Testis (tissue), 2 donors: ENCODE measurements around the gene GMEB2.

Experiments used
- POLR2A ChIP-seq: fragments of 450-650 bp; IDR thresholded peaks from one replicate; pipeline ENCODE4 v1.6.1; 2017; ENCODE audit warnings: antibody characterized with exemption, mild to moderate bottlenecking, moderate library complexity
- TF ChIP-seq, protein P1 (sequence below), 3 experiments: fragments of 450-650 bp in 2 of 3; fragments of 200-600 bp in 1 of 3; sonication (generic) in 1 of 3; IDR thresholded peaks; one replicate each; pipeline ENCODE4 v1.5.1; 2016 to 2019; ENCODE audit warnings: antibody characterized with exemption in 3 of 3, mild to moderate bottlenecking in 2 of 3, moderate library complexity in 1 of 3

DNA sequence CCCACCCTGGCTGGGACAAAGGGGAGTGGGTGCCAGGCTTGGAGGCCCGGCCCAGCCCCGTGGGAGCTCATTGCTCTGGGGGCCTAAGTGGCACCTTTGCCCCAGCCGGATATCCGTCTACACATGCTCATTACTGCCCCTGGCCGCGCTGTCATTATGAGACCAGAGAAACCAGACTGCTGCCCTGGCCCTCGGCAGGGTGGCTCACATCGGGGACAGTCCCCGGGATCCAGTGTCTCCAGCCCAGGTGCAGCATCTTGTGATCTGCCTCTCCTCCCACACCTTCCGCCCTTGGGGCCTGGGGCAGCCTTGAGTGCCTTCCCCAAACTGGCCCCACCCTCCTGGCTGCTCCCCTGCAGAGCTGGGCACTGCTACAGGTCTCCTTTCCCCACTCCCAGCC is 84.2 kb downstream of the GMEB2 start:
- TF ChIP-seq, protein P1, sequence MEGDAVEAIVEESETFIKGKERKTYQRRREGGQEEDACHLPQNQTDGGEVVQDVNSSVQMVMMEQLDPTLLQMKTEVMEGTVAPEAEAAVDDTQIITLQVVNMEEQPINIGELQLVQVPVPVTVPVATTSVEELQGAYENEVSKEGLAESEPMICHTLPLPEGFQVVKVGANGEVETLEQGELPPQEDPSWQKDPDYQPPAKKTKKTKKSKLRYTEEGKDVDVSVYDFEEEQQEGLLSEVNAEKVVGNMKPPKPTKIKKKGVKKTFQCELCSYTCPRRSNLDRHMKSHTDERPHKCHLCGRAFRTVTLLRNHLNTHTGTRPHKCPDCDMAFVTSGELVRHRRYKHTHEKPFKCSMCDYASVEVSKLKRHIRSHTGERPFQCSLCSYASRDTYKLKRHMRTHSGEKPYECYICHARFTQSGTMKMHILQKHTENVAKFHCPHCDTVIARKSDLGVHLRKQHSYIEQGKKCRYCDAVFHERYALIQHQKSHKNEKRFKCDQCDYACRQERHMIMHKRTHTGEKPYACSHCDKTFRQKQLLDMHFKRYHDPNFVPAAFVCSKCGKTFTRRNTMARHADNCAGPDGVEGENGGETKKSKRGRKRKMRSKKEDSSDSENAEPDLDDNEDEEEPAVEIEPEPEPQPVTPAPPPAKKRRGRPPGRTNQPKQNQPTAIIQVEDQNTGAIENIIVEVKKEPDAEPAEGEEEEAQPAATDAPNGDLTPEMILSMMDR (IDR thresholded peaks at IDR 0.05), result no peak
- TF ChIP-seq POLR2A, result no peak
